PC-3 (cell line): ENCODE measurements around the gene ACTN1. TPM values are rescaled to one million over a fixed set of nuclear protein-coding genes. Genes with fewer than 3 reads are reported as not detected.

ENCODE experiments used
- ATAC-seq: fragments of 200-7000 bp; cut with Tn5 transposase; 2 replicates; pipeline ENCODE4 v1.9.1; 2020; ENCODE audit warnings: mild to moderate bottlenecking, moderate library complexity
- BruUV-seq: library from RNA; stranded (reverse); fragments of 400-500 nt; replicated peaks from 2 replicates; lab custom pipeline; 2021; lab: Mats Ljungman, UMichigan
- CTCF ChIA-PET: fragments of 300-600 bp; sonication (Branson Sonifier 250); formaldehyde crosslinking; loops from one replicate; lab custom pipeline; 2022; ENCODE audit warnings: antibody characterized with exemption; lab: Charles Lee
- POLR2A ChIA-PET: fragments of 300-600 bp; sonication (Branson Sonifier 250); formaldehyde crosslinking; loops from one replicate; lab custom pipeline; 2022; ENCODE audit warnings: antibody characterized with exemption; ENCODE audit not compliant: unreplicated experiment; lab: Charles Lee
- DNase-seq: peaks from one replicate; pipeline ENCODE4 v3.0.0-alpha.2; 2015
- H2AFZ ChIP-seq: fragments of 300-600 bp; sonication (generic); 2 replicates; pipeline ENCODE4 v1.6.0; 2016; ENCODE audit warnings: antibody characterized with exemption, low read length
- H3F3A ChIP-seq: fragments of 300-600 bp; sonication (generic); one replicate; pipeline ENCODE4 v1.6.0; 2017; ENCODE audit warnings: antibody characterized with exemption, low read length, control low read depth, mild to moderate bottlenecking; ENCODE audit not compliant: unreplicated experiment
- H3K27ac ChIP-seq: fragments of 300-600 bp; sonication (generic); 2 replicates; pipeline ENCODE4 v1.5.1; 2016; ENCODE audit warnings: mild to moderate bottlenecking, low read length
- H3K27me3 ChIP-seq: fragments of 300-600 bp; sonication (generic); 2 replicates; pipeline ENCODE4 v1.6.1; 2016; ENCODE audit warnings: low read length, mixed read lengths
- H3K36me3 ChIP-seq: fragments of 300-600 bp; sonication (generic); 2 replicates; pipeline ENCODE4 v1.6.1; 2016; ENCODE audit warnings: low read depth, mixed run types, low read length, mixed read lengths
- H3K4me1 ChIP-seq: fragments of 300-600 bp; sonication (generic); 2 replicates; pipeline ENCODE4 v1.5.1; 2016; ENCODE audit warnings: low read length; ENCODE audit not compliant: insufficient read depth
- H3K4me2 ChIP-seq: fragments of 300-600 bp; sonication (generic); 2 replicates; pipeline ENCODE4 v1.6.0; 2016; ENCODE audit warnings: low read length
- H3K4me3 ChIP-seq: fragments of 300-600 bp; sonication (generic); 2 replicates; pipeline ENCODE4 v1.5.1; 2016; ENCODE audit warnings: mild to moderate bottlenecking, low read length, mixed read lengths
- H3K79me2 ChIP-seq: fragments of 300-600 bp; sonication (generic); 2 replicates; pipeline ENCODE4 v1.6.1; 2017; ENCODE audit warnings: low read length, mixed read lengths
- H3K9ac ChIP-seq: fragments of 300-600 bp; sonication (generic); 2 replicates; pipeline ENCODE4 v1.6.0; 2016; ENCODE audit warnings: mild to moderate bottlenecking, low read length
- H3K9me2 ChIP-seq: fragments of 300-600 bp; sonication (generic); replicated peaks from 2 replicates; pipeline ENCODE4 v1.6.1; 2016; ENCODE audit warnings: mixed run types, low read length, mixed read lengths
- H3K9me3 ChIP-seq: fragments of 300-600 bp; sonication (generic); 2 replicates; pipeline ENCODE4 v1.6.1; 2016; ENCODE audit warnings: low read length, mixed read lengths
- H4K20me1 ChIP-seq: fragments of 300-600 bp; sonication (generic); 2 replicates; pipeline ENCODE4 v1.6.1; 2016; ENCODE audit warnings: low read length, mixed read lengths
- EZH2 ChIP-seq: fragments of 300-600 bp; sonication (generic); IDR thresholded peaks from one replicate; pipeline ENCODE4 v1.6.1; 2017; ENCODE audit warnings: antibody characterized with exemption, mild to moderate bottlenecking, low read length; ENCODE audit not compliant: unreplicated experiment
- EZH2phosphoT487 ChIP-seq: fragments of 300-600 bp; sonication (generic); IDR thresholded peaks from 2 replicates; pipeline ENCODE4 v1.6.1; 2018; ENCODE audit warnings: mild to moderate bottlenecking, antibody characterized with exemption, low read length, borderline replicate concordance
- intact Hi-C: fragments of 100-400 bp; cut with micrococcal nuclease; formaldehyde crosslinking; loops from 2 replicates; pipeline ENCODE4 v1.9.0; 2023
- total RNA-seq: library from RNA; depleted of rRNA; stranded (reverse); fragments of >200 nt; gene quantifications from 2 replicates; pipeline ENCODE4 v1.2.3, GENCODE V29; 2014
- TF ChIP-seq, protein P1 (sequence below): fragments of 300-600 bp; sonication (generic); conservative IDR thresholded peaks from 2 replicates; pipeline ENCODE4 v1.5.1; 2017; ENCODE audit warnings: antibody characterized with exemption, low read depth, mild to moderate bottlenecking, low read length

ACTN1 gene
- total RNA-seq, 1 experiment from 2014 or later, result 303 TPM

- Histone ChIP-seq H3K4me2 (no peak overlapping the region), H3K36me3 (peaks cover 39% of the 10 kb centered on the region), H2AFZ (no peak overlapping the region), H3K27me3 (no peaks in the 10 kb centered on the region), H3K4me1 (peaks cover 44% of the 10 kb centered on the region), H4K20me1 (peaks cover 95% of the 10 kb centered on the region), H3K27ac (no peak overlapping the region), H3F3A (no peaks in the 10 kb centered on the region), H3K9me3 (no peaks in the 10 kb centered on the region), H3K4me3 (no peak overlapping the region), H3K9me2 (no peaks in the 10 kb centered on the region), H3K79me2 (peaks cover 100% of the 10 kb centered on the region), H3K9ac (no peak overlapping the region)
- BruUV-seq, result no TSS peak
- intact Hi-C loops, result no loop called here
- POLR2A ChIA-PET, result interaction anchor here (0.5 to 1.0 kb wide), 3 partner anchors 40 to 110 kb away, joined by 3 to 5 read pairs (median 5); no protein-coding TSS in a partner anchor
- CTCF ChIA-PET, result interaction anchor here (0.5 to 0.8 kb wide), 3 partner anchors 28 to 191 kb away, joined by 3 read pairs; no protein-coding TSS in a partner anchor
- ATAC-seq, result no peak
- DNase-seq, result no peak
- TF ChIP-seq EZH2 (no peak), EZH2phosphoT487 (no peak)
- TF ChIP-seq, protein P1, sequence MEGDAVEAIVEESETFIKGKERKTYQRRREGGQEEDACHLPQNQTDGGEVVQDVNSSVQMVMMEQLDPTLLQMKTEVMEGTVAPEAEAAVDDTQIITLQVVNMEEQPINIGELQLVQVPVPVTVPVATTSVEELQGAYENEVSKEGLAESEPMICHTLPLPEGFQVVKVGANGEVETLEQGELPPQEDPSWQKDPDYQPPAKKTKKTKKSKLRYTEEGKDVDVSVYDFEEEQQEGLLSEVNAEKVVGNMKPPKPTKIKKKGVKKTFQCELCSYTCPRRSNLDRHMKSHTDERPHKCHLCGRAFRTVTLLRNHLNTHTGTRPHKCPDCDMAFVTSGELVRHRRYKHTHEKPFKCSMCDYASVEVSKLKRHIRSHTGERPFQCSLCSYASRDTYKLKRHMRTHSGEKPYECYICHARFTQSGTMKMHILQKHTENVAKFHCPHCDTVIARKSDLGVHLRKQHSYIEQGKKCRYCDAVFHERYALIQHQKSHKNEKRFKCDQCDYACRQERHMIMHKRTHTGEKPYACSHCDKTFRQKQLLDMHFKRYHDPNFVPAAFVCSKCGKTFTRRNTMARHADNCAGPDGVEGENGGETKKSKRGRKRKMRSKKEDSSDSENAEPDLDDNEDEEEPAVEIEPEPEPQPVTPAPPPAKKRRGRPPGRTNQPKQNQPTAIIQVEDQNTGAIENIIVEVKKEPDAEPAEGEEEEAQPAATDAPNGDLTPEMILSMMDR, result no peak
Measured at GRCh38 chr14:68939181-68939892, 39.8 kb downstream of the ACTN1 start.

- Histone ChIP-seq H3K27me3 (no peaks in the 10 kb centered on the region), H4K20me1 (peaks cover 95% of the 10 kb centered on the region), H3K9me2 (no peaks in the 10 kb centered on the region), H2AFZ (no peak overlapping the region), H3K9me3 (no peaks in the 10 kb centered on the region), H3K9ac (no peak overlapping the region), H3K27ac (no peak overlapping the region), H3F3A (no peaks in the 10 kb centered on the region), H3K79me2 (peaks cover 100% of the 10 kb centered on the region), H3K4me1 (peaks cover 44% of the 10 kb centered on the region), H3K36me3 (peaks cover 43% of the 10 kb centered on the region), H3K4me3 (no peak overlapping the region), H3K4me2 (no peak overlapping the region)
- POLR2A ChIA-PET, result interaction anchor here (0.5 to 0.6 kb wide), 2 partner anchors 95 to 111 kb away, joined by 3 to 5 read pairs; no protein-coding TSS in a partner anchor
- TF ChIP-seq EZH2 (no peak), EZH2phosphoT487 (no peak)
- TF ChIP-seq, protein P1, result no peak
- CTCF ChIA-PET, result no interaction called here
- DNase-seq (no peak), ATAC-seq (peak; percentile 5; the same call in 1 of the 2 replicates)
- intact Hi-C loops, result no loop called here
- no TSS peak for BruUV-seq
Measured at GRCh38 chr14:68938271-68939150, 40.6 kb downstream of the ACTN1 start.
